NCI-H2196 (cell line): ENCODE measurements around the gene TP53RK.

Source experiments
- DNase-seq: peaks from one replicate; lab custom pipeline; 2025; ENCODE audit not compliant: unreplicated experiment; lab: John Stamatoyannopoulos, UW

TP53RK gene

GRCh38 chr20:46689082-46689753 lies at the start of gene TP53RK:
Gene TP53RK, minus strand, starts transcription at chr20:46689444. Its CDS starts 30 bp downstream, at chr20:46689414.
- peak; percentile 92 for DNase-seq

- DNase-seq = no peak
Measured at GRCh38 chr20:46735436-46735835, 46.2 kb upstream of the TP53RK start.

- no peak for DNase-seq
Measured at GRCh38 chr20:46731770-46732169, 42.5 kb upstream of the TP53RK start.

- DNase-seq = no peak
Measured at GRCh38 chr20:46725186-46726165, 36.2 kb upstream of the TP53RK start.

- DNase-seq = no peak
Measured at GRCh38 chr20:46724343-46724959, 35.2 kb upstream of the TP53RK start.

GRCh38 chr20:46723039-46723438 lies 33.8 kb upstream of the TP53RK start:
- DNase-seq = no peak

- no peak for DNase-seq
Measured at GRCh38 chr20:46722450-46722849, 33.2 kb upstream of the TP53RK start.

- DNase-seq = no peak
Measured at GRCh38 chr20:46721476-46721875, 32.2 kb upstream of the TP53RK start.

GRCh38 chr20:46720776-46721425 lies 31.7 kb upstream of the TP53RK start:
- no peak for DNase-seq

GRCh38 chr20:46720019-46720418 lies 30.8 kb upstream of the TP53RK start:
- DNase-seq = no peak

GRCh38 chr20:46717818-46718541 lies 28.7 kb upstream of the TP53RK start:
- no peak for DNase-seq

GRCh38 chr20:46715292-46715756 lies 26.1 kb upstream of the TP53RK start:
- no peak for DNase-seq

- DNase-seq = no peak
Measured at GRCh38 chr20:46713957-46714834, 25.0 kb upstream of the TP53RK start.

GRCh38 chr20:46712056-46712636 lies 22.9 kb upstream of the TP53RK start:
- DNase-seq = no peak

- no peak for DNase-seq
Measured at GRCh38 chr20:46710153-46710913, 21.1 kb upstream of the TP53RK start.

GRCh38 chr20:46709459-46710152 lies 20.4 kb upstream of the TP53RK start, which contains the start of gene SLC2A10:
Gene SLC2A10, plus strand, starts transcription at chr20:46709649. Its CDS starts 88 bp downstream, at chr20:46709737.
- no peak for DNase-seq

GRCh38 chr20:46709055-46709458 lies 19.8 kb upstream of the TP53RK start:
- DNase-seq = no peak
